ENCODE results near the gene FGA.

FGA gene

GRCh38 chr4:154617820-154618317 is 27.3 kb upstream of the FGA start:
- H3K36me3 ChIP-seq (ENCODE audit: insufficient read depth, low read length), result no peaks in the 10 kb centered on the region
- H3K4me3 ChIP-seq (ENCODE audit: low read length), result no peak overlapping the region
- no peak overlapping the region for H3K4me2 ChIP-seq (ENCODE audit: low read length)
- H3K9me3 ChIP-seq (replicated peaks; ENCODE audit: low read length), result no peaks in the 10 kb centered on the region
- no peak overlapping the region for H3K9ac ChIP-seq (ENCODE audit: low read depth, low read length)
- peaks cover 13% of the 10 kb centered on the region for H3K27me3 ChIP-seq (ENCODE audit: control insufficient read depth, insufficient read depth, low read length)
- H3K4me1 ChIP-seq (ENCODE audit: control insufficient read depth, insufficient read depth, low read length), result no peaks in the 10 kb centered on the region

- peaks cover 13% of the 10 kb centered on the region for H3K27me3 ChIP-seq (ENCODE audit: control insufficient read depth, insufficient read depth, low read length)
- H3K9ac ChIP-seq (ENCODE audit: low read depth, low read length), result no peak overlapping the region
- no peaks in the 10 kb centered on the region for H3K36me3 ChIP-seq (ENCODE audit: insufficient read depth, low read length)
These were observed 26.2 kb upstream of the FGA start for GRCh38 chr4:154616731-154617130.

GRCh38 chr4:154616287-154616686 is 25.7 kb upstream of the FGA start:
- Histone ChIP-seq H3K4me3 (ENCODE audit: low read length) (no peak overlapping the region), H3K4me2 (ENCODE audit: low read length) (no peak overlapping the region), H3K27me3 (ENCODE audit: control insufficient read depth, insufficient read depth, low read length) (peaks cover 10% of the 10 kb centered on the region), H3K9ac (ENCODE audit: low read depth, low read length) (no peak overlapping the region), H3K9me3 (replicated peaks; ENCODE audit: low read length) (no peaks in the 10 kb centered on the region), H3K36me3 (ENCODE audit: insufficient read depth, low read length) (no peaks in the 10 kb centered on the region), H3K4me1 (ENCODE audit: control insufficient read depth, insufficient read depth, low read length) (no peaks in the 10 kb centered on the region)

More at GRCh38 chr4:154616731-154617130, 26.2 kb upstream of the FGA start:
- Histone ChIP-seq H3K4me2 (ENCODE audit: low read length) (no peak overlapping the region), H3K4me3 (ENCODE audit: low read length) (no peak overlapping the region), H3K4me1 (ENCODE audit: control insufficient read depth, insufficient read depth, low read length) (no peaks in the 10 kb centered on the region), H3K9me3 (replicated peaks; ENCODE audit: low read length) (no peaks in the 10 kb centered on the region)

- no peaks in the 10 kb centered on the region for H3K36me3 ChIP-seq (ENCODE audit: insufficient read depth, low read length)
- H3K27me3 ChIP-seq (ENCODE audit: control insufficient read depth, insufficient read depth, low read length), result peaks cover 7% of the 10 kb centered on the region
- H3K9ac ChIP-seq (ENCODE audit: low read depth, low read length), result no peak overlapping the region
- no peaks in the 10 kb centered on the region for H3K4me1 ChIP-seq (ENCODE audit: control insufficient read depth, insufficient read depth, low read length)
- no peak overlapping the region for H3K4me3 ChIP-seq (ENCODE audit: low read length)
- no peak overlapping the region for H3K4me2 ChIP-seq (ENCODE audit: low read length)
- H3K9me3 ChIP-seq (replicated peaks; ENCODE audit: low read length), result no peaks in the 10 kb centered on the region
These were observed 24.7 kb upstream of the FGA start for GRCh38 chr4:154615211-154615610.

GRCh38 chr4:154614306-154614705 is 23.8 kb upstream of the FGA start:
- H3K4me1 ChIP-seq (ENCODE audit: control insufficient read depth, insufficient read depth, low read length), result no peaks in the 10 kb centered on the region
- no peaks in the 10 kb centered on the region for H3K9me3 ChIP-seq (replicated peaks; ENCODE audit: low read length)
- no peak overlapping the region for H3K9ac ChIP-seq (ENCODE audit: low read depth, low read length)
- no peaks in the 10 kb centered on the region for H3K36me3 ChIP-seq (ENCODE audit: insufficient read depth, low read length)
- H3K27me3 ChIP-seq (ENCODE audit: control insufficient read depth, insufficient read depth, low read length), result peaks cover 6% of the 10 kb centered on the region
- no peak overlapping the region for H3K4me2 ChIP-seq (ENCODE audit: low read length)
- H3K4me3 ChIP-seq (ENCODE audit: low read length), result no peak overlapping the region

- Histone ChIP-seq H3K27me3 (ENCODE audit: control insufficient read depth, insufficient read depth, low read length) (peaks cover 10% of the 10 kb centered on the region), H3K9ac (ENCODE audit: low read depth, low read length) (no peak within 1 kb of the TSS), H3K36me3 (ENCODE audit: insufficient read depth, low read length) (no peaks in the 10 kb centered on the region), H3K4me2 (ENCODE audit: low read length) (no peak within 1 kb of the TSS), H3K4me3 (ENCODE audit: low read length) (no peak within 1 kb of the TSS), H3K4me1 (ENCODE audit: control insufficient read depth, insufficient read depth, low read length) (no peaks in the 10 kb centered on the region), H3K9me3 (replicated peaks; ENCODE audit: low read length) (no peaks in the 10 kb centered on the region)
These were observed 22.2 kb upstream of the FGA start, which contains the start of gene FGG for GRCh38 chr4:154612472-154613414. Gene FGG, minus strand, starts transcription at chr4:154612656. Its CDS starts 47 bp downstream, at chr4:154612609.

- Histone ChIP-seq H3K9ac (ENCODE audit: low read depth, low read length) (no peak overlapping the region), H3K4me2 (ENCODE audit: low read length) (no peak overlapping the region), H3K27me3 (ENCODE audit: control insufficient read depth, insufficient read depth, low read length) (peaks cover 15% of the 10 kb centered on the region), H3K4me3 (ENCODE audit: low read length) (no peak overlapping the region), H3K36me3 (ENCODE audit: insufficient read depth, low read length) (no peaks in the 10 kb centered on the region), H3K9me3 (replicated peaks; ENCODE audit: low read length) (no peaks in the 10 kb centered on the region), H3K4me1 (ENCODE audit: control insufficient read depth, insufficient read depth, low read length) (no peaks in the 10 kb centered on the region)
These were observed 21.3 kb upstream of the FGA start for GRCh38 chr4:154611833-154612232.

GRCh38 chr4:154610582-154610981 is 20.0 kb upstream of the FGA start:
- Histone ChIP-seq H3K4me3 (ENCODE audit: low read length) (no peak overlapping the region), H3K9ac (ENCODE audit: low read depth, low read length) (no peak overlapping the region), H3K4me2 (ENCODE audit: low read length) (no peak overlapping the region), H3K36me3 (ENCODE audit: insufficient read depth, low read length) (no peaks in the 10 kb centered on the region), H3K9me3 (replicated peaks; ENCODE audit: low read length) (no peaks in the 10 kb centered on the region), H3K27me3 (ENCODE audit: control insufficient read depth, insufficient read depth, low read length) (peaks cover 15% of the 10 kb centered on the region), H3K4me1 (ENCODE audit: control insufficient read depth, insufficient read depth, low read length) (no peaks in the 10 kb centered on the region)

- Histone ChIP-seq H3K9ac (ENCODE audit: low read depth, low read length) (no peak overlapping the region), H3K4me2 (ENCODE audit: low read length) (no peak overlapping the region), H3K4me3 (ENCODE audit: low read length) (no peak overlapping the region), H3K36me3 (ENCODE audit: insufficient read depth, low read length) (no peaks in the 10 kb centered on the region), H3K9me3 (replicated peaks; ENCODE audit: low read length) (no peaks in the 10 kb centered on the region), H3K27me3 (ENCODE audit: control insufficient read depth, insufficient read depth, low read length) (peaks cover 15% of the 10 kb centered on the region), H3K4me1 (ENCODE audit: control insufficient read depth, insufficient read depth, low read length) (no peaks in the 10 kb centered on the region)
These were observed 19.0 kb upstream of the FGA start for GRCh38 chr4:154609532-154609931.

- Histone ChIP-seq H3K27me3 (ENCODE audit: control insufficient read depth, insufficient read depth, low read length) (peaks cover 15% of the 10 kb centered on the region), H3K4me3 (ENCODE audit: low read length) (no peak overlapping the region), H3K9me3 (replicated peaks; ENCODE audit: low read length) (no peaks in the 10 kb centered on the region), H3K4me1 (ENCODE audit: control insufficient read depth, insufficient read depth, low read length) (no peaks in the 10 kb centered on the region), H3K36me3 (ENCODE audit: insufficient read depth, low read length) (no peaks in the 10 kb centered on the region), H3K9ac (ENCODE audit: low read depth, low read length) (no peak overlapping the region), H3K4me2 (ENCODE audit: low read length) (no peak overlapping the region)
These were observed 18.1 kb upstream of the FGA start for GRCh38 chr4:154608361-154609252.
